Putamen (tissue), 1 donor: ENCODE data around the gene KCND1.

Experiments used
- DNase-seq: peaks from one replicate; pipeline ENCODE4 v3.0.0-alpha.2; 2016; ENCODE audit warnings: low spot score

Gene KCND1

DNA sequence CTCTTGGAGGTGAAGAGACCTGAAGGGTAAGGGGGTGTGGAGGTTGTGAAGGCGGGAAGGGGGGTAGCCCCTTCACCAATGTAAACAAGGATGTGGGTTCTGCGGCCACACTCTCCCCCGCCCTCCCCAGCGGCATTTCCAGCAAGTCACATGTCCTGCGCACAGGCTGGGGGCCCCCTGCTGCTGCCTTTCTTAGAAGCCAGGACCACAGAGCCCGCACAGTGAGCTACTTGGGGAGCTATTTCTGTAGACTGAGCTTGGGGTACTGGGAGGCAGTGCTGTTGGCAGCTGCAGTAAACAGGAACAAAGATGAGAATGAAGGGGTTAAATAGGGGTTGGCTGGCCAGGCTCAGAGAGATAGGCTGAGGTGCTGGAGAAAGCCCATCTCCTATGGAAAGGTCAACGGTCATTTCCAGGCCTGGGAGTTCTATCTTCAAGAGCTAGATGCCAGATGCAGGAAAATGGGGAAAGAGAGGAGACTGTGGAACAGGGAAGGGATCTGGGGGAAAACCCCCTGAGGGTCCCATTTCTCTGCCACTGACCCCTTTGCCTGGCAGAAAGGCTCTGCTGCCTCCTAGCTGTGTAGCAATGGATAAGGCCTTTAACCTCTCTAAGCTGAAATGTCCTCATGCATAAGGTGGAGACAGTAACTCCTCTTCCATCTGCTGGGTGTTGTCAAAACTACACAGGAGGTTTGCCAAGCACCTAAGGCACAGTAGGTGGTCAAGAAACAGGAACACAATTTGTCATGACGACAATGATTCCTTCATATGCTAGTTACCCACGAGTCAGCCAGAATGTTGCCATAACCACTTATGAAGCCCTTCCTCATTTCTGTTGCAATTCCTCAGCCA, 34.4 kb downstream of the KCND1 start:
- no peak for DNase-seq

DNA sequence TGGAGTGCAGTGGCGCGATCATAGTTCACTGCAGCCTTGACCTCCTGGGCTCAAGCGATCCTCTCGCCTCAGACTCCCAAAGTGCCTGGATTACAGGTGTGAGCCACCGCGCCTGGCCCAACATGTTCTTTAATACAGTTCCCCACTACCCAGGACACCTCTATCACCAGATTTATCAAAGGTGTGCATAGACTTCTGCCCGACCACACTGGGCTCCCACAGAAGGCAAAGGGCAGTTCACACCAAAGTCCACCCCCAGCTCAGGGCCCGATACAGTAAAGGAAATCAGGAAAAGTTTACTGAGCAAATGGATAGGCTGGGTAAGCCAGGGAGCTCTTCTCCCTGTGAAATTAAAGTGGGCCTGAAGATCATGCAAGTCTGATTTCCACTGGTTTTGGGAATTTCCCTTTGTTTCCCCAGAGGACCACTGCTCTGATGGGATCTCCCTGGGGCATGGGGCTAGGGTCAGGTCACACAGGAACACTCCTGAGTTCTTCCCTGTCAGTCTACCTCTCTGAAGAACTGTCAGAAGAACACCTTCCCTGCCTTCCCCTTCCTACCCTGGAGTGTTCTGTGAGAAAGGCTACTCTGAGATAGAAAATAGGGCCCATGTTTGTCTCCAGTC, 35.1 kb downstream of the KCND1 start:
- DNase-seq, result no peak

DNA sequence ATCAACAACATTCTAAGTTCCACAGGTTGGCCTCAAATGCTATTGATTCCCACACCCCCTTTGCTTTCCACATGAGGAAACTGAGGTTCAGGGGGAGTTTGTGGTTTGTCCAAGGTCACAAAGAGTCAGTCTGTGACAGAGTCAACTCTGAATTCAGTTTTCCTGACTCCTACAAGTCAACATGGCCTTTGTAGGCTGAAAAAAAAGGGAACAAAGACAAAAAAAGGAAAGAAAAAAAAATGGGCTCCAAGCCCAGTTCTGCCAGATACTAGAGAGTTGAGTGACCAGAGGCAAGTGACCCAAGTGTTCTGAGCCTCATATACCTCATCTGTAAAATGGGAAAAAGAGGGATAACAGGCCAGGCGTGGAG, 36.4 kb downstream of the KCND1 start:
- DNase-seq, result no peak

DNA sequence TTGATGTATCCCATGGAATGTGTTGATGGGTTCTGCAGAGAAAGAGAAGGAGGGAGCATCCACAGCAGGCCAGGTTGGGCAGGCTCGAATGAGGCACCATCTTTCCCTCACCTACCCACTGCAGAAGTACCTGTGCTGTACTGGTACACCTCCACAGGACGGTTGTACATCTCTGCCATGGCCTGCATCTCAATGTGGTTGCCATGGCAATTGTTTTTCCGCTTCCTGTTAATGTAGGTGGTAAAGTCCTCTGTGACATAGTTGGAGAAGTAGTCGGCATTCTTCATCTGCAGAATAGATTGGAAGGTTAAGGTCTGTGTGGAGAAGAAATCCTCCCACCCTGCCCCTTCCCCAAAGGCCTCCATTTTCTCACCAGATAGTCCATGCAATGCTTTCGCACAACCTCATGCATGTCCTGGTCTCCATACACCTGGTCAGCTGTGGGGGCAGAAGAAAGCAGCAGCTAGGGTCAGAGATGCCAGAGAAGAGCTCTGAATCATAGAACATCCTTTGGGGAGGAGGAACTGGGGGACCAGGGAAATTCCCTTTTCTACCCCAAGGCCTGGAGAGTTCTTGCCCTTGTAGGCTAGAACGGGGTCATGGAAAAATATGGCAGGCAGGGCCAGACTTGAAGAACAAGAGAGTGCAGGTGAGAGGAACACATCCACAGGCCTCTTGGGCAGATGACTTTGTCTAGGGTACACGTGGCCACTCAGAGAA, 36.9 kb downstream of the KCND1 start:
- no peak for DNase-seq

DNA sequence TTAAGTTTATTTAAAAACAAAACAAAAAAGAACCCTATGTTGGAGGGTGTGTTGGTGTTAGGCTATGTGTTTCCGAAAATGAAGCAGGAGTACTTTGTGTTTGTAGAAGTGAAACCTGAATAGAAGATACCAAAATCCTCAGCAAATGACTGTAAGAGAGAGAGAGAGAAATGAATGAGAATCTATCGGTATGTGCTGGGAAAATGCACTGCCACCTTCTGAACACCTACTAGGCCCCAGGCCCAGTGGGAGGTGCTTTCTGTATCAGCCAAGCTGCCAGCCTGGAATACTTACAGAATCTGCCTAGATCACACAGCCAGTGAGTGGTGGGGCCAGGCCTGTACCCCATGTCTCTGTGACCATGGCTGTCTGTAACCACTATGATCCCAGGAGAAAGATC, 37.9 kb downstream of the KCND1 start:
- DNase-seq, result no peak

DNA sequence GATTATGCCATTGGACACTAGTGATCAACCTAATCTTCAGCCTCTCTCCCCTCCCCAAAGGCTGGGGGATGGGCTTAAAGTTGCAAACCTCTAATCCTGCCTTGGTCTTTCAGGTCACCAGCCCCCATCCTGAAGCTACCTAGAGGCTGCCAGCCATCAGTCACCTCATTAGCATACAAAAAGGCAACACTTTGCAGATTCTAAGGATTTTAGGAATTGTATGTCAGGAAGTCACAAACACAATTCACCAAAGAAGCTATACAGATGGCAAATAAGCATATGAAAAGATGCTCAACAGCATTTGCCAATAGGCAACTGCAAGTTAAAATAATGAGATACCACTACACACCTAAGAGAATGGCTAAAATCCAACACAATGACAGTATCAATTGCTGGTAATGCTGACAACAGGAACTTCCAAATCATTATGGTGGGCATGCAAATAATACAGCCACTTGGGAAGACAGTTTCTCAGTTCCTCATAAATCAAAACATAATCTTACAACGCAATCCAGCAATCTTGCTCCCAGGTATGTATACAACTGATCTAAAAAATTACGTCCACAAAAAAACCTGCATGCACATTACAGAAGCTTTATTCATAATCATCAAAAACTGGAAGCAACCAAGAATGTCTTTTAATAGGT, 43.8 kb downstream of the KCND1 start:
- DNase-seq, result no peak

DNA sequence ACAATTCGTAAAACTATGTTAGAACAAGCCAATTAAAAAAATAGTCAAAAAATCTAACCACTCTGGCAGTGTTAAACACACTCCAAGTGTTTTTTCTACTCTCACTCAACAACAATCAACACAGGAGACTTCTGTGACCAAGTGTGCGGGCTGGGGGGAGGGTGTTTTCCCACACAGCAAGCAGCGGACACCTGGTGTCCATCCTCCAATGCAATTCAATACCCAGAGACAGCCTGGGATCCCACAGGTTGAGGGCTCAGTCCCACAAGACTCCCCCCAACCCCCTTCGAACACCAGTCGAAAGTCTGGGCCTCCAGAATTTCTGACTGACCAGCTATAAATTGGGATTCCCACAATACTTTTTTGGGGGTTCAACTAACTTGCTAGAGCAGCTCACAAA, 44.5 kb downstream of the KCND1 start:
- no peak for DNase-seq

DNA sequence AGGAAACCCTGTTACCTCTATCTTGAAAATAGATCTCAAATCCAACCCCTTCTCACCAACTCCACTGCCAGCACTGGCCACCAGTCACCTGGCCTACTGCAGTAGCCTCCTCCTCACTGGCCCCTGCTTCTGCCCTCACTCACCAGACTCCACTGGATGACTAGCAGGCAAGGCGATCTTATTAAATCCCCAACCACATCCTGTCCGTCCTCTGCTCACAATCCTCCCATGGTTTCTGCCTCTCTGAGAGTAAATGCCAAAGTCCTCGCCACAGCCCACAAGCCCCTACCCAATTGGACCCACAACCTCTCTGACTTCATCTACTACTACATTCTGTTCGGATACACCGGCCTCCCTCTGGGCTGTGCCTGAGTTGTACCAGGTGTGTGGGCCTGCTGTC, 47.4 kb downstream of the KCND1 start:
- DNase-seq, result no peak

DNA sequence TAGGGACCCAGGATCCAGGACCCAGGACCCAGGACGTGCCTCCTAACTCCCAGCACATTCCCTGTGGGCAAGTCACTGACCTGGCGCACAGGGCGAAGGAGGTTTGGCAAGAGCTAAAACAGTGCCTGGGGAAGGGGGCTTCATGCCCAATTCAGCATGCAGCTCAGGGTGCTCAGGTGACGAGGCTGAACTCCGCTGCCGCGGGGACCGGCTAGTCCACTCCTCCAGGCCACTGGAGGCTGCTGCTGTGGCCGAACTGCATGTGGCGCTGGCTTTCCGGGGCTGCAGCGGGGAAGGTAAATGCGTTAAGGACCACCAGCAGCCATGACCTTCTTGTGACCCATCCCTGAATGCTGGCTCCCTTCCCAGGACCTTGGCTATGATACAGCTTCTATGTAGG, 47.9 kb downstream of the KCND1 start:
- DNase-seq, result no peak

DNA sequence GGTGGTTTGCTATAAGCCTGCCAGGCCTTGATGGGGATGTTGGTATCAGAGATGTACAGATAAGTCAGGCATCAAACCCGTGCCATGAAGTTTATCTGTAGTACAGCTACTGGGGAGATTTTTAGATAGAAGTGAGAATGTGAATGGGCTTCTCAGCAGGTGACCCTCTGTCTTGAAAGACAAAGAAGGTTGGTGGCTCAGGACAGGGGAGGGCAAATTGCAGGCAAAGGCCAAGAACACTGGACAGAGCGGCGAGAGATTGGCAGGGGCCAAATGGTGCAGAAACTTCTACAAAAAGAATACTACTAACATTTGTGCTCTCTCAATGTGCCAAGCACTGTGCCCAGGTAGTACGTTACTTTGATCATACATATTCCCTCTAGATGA, 50.9 kb downstream of the KCND1 start:
- no peak for DNase-seq

DNA sequence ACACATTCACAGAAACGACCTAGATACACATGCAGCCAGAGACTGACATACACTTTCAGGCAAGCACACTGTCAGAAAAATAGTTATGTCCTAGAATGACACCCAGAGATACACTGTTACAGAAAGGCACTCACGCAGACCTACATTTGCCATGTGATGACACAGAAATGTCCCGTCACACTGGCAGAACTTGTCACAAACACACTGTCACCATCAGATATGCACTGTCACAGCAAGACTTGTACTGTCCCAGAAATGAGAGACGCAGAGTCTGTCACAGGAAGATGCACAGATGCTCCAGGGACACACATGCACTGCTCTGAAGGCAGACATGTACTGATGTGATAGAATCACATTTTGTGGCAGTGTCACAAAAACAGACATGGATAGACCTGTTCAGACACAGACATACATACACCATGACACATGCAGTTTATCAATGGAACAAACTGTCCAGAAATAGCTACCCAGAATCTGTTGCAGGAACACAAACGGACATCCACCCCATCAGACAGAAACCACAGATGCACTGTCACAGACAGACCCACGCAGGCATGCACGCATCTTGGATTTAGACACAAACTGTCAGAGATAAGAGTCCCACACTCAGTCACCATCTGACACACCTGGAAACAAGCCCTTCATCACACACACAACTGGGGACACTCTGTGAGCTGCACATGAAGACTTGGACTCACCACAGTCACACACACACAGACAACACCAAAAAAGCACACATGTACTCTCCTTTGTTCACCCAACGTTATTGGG, 51.5 kb downstream of the KCND1 start:
- no peak for DNase-seq

DNA sequence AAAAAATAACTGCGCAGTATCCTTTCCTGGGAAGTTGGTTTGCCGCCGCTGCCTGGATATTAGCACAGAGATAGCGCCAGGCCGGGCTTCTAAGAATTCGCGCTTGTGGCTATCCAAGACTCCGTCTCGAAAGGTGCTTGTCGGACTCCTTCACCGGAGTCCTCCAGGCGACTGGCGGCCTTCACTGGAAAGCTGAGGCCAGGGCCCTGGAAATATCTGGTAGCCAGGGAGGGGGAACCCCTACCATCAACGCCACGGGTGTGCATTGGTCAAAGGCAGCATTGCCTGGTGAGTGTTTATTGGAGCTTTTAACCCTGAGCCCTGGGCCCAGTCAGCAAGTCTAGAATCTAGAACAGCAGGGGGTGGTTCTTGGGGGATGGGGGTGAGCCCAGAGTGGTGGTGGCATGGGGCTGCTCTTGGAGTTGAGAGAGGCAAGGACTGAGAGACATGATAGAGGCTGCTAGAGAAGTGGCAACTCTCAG, 52.2 kb downstream of the KCND1 start:
- DNase-seq, result no peak

DNA sequence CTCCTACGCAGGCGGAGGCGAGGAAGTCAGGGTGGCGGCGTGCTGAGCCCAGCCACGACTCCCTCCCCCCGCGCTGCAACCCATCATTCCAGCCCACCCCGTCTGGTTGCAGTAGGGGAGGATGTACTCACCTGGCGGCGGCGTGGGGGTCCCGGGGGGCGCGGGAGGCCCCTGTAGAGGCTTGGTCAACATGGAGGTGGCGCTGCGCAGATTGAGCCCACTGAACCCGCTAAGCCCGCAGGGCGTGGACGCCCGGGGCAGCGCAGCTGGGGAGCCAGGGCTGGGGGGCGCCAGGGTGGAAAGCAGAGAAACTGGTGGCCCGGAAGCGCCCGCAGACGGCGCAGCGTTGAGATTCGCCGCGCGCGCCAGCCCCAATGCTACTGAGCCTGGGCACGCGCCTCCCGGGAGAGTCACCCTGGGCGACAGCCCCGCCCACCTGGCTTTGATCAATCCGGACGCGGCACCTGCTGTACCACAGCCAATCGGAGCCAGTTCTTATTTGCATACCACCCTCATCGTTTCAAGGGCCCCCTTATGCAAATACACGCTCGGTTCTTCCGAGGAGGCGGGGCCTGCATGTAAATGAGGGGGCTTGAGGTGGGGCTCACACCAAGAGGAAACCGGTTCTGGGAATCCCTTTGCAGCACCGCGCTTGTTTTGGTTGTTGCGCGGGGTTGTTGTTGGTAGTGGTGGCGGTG, 52.9 kb downstream of the KCND1 start, which contains the start of gene PIM2:
PIM2 (minus strand) TSS at position 382 of the 698 bp plus-strand sequence; CDS start at position 192, 190 bp downstream.
- peak; percentile 76 for DNase-seq

DNA sequence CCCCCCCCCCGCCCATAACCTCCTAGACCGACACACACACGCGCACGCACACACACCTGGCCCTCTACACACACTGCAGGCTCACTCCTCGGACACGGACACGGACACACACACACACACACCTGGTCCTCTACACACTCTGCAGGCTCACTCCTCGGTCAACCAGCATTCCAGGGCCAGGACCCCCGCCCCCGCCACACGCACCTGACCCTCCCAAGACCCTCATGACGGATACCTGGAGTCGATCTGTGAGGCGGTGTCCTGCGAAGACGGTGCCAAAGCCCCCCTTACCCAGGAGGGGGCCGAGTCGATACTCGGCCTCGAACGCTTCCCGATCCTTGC, 53.4 kb downstream of the KCND1 start:
- DNase-seq, result no peak

DNA sequence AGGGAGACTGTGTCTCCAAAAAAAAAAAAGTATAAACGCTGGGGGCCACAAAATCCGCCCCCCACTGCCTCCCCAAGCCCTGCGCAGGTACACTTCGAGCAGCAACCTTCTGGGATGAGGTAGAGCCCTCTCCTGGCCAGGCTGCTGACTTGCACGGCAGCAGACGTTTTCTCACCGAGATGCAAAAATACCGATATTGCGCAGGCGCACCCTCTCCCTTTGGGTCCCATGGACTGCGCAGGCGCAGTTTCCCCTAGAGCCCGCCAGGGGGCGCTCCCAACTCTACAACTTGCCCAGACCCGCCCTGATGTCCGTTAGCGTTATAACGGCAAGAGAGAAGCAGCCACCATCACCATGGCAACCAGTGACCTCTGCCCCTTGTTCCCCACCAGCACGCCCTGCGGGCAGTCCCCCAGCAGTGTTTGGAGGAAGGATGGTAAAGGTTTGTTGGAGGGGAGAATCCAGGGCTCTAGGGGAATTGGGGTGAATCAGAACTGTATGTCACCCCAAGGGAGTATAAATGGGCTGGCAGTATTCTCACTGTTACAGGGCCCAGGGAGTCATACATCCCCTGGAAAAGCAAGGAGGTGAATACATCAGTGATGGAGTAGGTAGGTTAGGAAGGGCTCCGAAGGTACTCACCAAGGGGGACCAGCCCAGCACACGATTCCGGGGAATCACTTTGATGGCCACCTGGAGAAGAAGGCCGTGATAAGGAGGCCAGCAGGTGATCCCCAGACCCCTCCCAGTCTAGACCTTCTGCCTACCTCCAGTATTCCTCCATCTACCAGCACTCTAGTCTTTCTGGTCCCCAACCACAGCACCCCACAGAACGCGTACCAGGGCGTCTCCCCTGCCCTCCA, 54.3 kb downstream of the KCND1 start:
- peak; percentile 76 for DNase-seq

DNA sequence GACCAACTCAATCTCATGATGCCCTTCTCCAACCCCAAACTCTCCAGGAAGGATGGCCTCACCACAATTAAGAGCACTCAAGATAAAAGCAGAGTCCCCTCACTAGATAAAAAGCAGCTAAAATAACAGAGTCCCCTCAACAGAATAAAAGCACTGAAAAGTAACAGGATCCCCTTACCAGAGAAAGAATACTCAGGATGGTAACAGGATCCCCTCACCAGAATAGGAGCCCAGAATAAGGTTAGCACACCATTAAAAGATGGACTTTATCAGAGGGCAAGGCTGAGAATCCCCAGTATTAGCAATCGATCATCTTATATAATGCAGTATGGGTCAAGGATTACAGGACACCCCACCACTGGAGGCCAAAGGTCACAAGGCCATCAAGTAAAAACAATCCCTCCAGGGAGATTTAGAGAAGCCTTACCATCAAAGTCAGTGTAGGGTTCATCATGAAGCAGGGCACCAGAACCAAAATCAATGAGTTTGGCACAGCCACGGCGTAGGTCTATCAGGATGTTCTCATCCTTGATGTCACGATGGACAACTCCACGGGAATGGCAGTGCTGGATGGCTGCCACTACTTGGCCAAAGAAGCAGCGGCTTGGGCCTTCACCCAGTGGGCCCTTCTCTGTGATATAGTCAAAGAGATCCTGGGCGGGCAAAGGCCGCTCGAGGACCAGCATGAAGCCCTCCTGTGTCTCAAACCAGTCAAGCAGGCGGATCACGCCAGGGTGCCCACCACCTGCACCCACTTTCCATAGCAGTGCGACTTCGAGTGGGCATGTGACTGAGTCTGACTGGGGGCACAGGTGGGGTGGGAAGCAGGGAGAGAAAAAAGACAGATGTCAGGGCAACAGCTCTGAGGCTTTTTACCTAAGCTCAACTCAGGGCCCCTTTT, 56.8 kb downstream of the KCND1 start:
- DNase-seq, result no peak

DNA sequence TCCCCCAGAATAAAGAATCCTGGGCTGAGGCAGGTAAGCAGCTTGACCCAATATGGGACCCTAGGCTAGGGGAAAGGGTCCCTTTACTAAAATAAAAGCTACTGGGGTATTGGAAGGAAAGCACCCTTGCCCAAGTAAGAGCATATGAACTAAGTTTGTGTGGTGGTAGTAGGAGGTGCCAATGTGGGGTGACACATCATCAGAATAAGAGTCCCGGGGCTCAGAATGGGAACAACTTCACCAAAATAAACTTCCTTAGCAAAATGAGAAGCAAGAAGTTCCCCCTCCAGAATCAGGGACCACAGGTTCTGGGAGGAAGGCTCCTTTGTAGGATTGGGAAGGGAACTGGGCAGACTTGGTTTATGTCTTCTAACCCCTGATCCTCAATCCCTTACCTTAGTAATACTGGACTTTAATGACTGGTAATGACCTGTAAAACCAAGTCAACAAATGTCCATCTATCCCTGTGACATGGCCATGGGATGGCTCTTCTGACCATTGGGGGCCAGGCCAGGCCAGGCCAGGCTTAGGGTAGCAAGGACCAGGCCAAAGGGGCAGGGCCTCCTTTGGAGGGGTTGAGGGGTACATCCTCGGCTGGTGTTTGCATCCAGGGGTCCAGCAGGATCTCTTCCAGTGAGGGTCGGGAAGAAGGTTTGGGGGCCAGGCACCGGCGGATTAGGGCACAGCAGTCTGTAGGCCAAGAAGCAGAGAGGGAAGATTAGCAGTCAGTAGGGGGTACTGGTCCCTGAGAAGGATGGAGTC, 57.9 kb downstream of the KCND1 start:
- DNase-seq, result no peak
